Fibroblast of mammary gland (primary cell): Measurements from ENCODE around the gene CACNA2D3.

ENCODE experiments used
- DNase-seq: peaks from one replicate; pipeline ENCODE4 v3.0.0-alpha.2; 2010; ENCODE audit warnings: low read depth
- H3K4me3 ChIP-seq: 2 replicates; pipeline ENCODE4 v1.5.1; 2011; ENCODE audit warnings: low read depth, mild to moderate bottlenecking, low read length, moderate library complexity; ENCODE audit not compliant: control insufficient read depth
- TF ChIP-seq, protein P1 (sequence below): conservative IDR thresholded peaks from 2 replicates; pipeline ENCODE4 v1.5.1; 2011; ENCODE audit warnings: low read depth, low read length, inconsistent platforms; ENCODE audit not compliant: control insufficient read depth, insufficient read depth

Gene CACNA2D3

DNA sequence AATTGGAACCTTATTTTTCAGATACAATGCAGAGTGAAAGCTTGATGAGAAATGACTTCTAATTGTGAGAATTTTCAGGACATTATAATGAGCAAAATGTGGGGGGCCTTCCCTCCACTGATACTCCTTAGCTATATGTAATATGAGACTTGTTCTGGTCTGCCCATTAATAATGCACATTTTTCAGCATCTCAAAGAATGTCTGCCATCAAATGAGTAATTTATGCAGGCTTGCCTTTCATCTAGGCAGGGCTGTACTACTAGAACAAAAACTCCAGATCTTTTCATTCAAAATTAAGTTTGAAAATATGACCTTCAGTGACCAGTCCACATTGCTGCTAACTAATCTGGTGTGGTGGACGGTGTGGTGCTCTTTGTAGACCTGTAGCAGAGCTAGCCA lies 678.1 kb downstream of the CACNA2D3 start:
- TF ChIP-seq, protein P1, sequence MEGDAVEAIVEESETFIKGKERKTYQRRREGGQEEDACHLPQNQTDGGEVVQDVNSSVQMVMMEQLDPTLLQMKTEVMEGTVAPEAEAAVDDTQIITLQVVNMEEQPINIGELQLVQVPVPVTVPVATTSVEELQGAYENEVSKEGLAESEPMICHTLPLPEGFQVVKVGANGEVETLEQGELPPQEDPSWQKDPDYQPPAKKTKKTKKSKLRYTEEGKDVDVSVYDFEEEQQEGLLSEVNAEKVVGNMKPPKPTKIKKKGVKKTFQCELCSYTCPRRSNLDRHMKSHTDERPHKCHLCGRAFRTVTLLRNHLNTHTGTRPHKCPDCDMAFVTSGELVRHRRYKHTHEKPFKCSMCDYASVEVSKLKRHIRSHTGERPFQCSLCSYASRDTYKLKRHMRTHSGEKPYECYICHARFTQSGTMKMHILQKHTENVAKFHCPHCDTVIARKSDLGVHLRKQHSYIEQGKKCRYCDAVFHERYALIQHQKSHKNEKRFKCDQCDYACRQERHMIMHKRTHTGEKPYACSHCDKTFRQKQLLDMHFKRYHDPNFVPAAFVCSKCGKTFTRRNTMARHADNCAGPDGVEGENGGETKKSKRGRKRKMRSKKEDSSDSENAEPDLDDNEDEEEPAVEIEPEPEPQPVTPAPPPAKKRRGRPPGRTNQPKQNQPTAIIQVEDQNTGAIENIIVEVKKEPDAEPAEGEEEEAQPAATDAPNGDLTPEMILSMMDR = no peak

DNA sequence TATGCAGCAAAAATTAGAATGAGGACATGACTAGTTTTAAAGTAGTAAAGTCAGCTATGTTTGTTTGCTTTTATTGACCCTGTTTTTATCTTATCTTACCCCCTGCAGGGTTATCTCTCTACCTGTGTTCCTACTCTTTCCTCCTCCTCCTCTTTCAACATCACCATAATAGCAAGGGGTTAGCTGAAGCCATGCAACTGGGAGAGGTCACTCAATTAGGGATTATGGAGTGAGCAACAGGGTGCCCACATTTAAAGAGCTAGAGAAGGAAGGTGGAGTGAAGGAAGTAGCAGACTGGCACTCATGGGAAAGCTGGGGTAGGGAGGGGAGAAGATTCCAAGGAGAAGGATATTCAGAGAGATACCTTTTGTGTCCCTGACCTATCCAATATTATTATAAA lies 679.6 kb downstream of the CACNA2D3 start:
- DNase-seq = no peak
- H3K4me3 ChIP-seq = no peak overlapping the region
- TF ChIP-seq, protein P1 = no peak

More for the DNA sequence above, 678.1 kb downstream of the CACNA2D3 start:
- no peak overlapping the region for H3K4me3 ChIP-seq
- DNase-seq = no peak

DNA sequence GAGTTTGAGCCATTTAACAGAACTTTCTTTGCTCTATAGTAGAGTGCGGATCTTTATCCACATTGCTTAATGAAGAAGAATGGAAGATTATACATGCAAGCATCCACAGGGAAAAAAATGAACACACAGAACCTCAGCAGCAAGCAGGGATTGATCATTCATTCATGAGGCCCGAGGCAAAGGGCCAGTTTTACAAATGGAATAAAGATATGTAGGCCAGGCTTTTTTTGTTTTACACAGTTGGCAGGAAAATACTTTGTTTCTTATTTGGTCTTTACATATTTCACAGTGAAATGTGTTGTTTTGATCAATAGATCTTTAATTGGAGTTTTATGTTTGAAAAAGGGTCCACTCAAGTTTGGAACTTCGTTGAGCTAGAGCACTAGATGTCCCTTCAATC lies 688.0 kb downstream of the CACNA2D3 start:
- TF ChIP-seq, protein P1 = no peak
- no peak overlapping the region for H3K4me3 ChIP-seq
- no peak for DNase-seq

DNA sequence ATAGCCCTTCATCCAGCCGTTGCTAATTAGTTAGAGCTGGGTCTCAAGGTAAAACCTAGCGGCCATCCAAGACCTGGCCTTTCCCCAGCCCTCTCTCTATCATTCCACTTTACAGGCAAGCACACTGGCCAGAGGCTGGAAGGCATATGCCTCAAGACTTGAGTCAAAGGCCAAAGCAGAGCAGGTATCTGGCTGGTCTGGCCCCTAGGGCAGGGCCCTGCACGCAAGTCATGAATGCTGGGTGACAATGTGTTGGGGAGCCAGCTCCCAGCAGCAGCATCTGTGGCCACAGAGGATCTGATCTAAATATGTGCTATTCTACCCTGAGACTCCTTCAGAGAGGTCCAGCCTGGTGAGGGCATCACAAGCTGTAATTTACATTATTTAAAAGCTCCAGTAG lies 691.9 kb downstream of the CACNA2D3 start:
- no peak overlapping the region for H3K4me3 ChIP-seq
- no peak for DNase-seq
- TF ChIP-seq, protein P1 = no peak

DNA sequence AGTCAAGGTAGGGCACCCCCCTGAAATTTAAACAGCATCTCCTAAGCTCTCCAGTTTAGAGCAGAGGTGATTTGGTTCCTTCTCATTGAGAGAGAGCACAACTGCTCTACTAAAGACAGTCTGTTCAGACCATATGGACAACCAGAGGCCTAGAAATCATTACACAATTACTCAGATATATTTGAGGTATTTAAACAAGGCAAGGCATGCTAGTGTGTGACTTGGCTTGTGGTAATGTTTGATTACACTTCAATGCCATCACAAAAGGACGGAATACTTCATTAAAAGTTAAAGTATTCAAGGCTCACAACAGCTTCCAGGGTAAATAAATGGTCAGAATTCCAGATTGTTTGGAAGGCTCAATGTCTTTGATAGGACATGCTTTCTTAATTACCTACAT lies 695.3 kb downstream of the CACNA2D3 start:
- TF ChIP-seq, protein P1 = no peak
- DNase-seq = no peak
- no peak overlapping the region for H3K4me3 ChIP-seq

DNA sequence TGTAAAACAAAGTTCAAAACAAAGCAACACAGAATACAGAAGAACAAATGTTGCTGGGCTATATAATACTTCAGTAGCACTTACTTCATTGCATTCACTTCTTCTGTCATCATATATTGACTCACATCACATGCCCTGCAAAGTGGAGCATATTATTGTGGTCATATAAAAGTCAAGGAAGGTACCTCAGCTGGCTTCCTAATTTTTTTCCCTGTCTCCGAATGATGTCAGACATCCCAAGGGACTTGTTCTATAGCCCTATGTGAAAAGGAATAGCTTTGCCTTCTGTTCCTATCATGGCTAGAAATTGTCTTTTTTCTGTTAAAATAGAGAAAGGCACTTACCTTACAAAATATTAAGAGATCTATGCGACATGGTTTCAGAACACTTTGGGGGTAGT lies 696.1 kb downstream of the CACNA2D3 start:
- TF ChIP-seq, protein P1 = no peak
- DNase-seq = no peak
- H3K4me3 ChIP-seq = no peak overlapping the region

DNA sequence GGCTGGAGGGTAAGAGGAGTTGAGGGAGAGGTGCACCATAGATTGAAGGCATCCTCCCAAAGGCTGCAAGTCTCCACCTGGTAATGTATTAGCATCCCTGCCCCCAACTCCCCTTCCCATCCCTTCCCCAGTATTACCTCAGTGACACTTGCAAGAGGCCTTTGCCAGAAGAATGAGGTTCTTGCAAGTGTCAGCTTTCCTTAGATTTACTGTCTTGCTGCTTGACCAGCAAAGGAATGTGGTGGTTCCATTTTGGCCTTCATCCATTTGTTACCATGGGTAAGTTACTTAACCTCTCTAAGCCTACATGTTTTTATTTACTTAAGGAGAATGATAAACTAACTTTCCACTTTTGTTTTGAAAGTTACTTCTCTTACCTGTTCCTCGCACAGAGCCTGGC lies 696.6 kb downstream of the CACNA2D3 start:
- TF ChIP-seq, protein P1 = no peak
- no peak for DNase-seq
- H3K4me3 ChIP-seq = no peak overlapping the region
